Nephron progenitor cell (in vitro differentiated cells): Measurements from ENCODE around the gene CYB5R3.

Source experiments
- DNase-seq: peaks from one replicate; pipeline ENCODE4 v3.0.0; 2021
- H3K27ac Mint-ChIP-seq: 2 replicates; pipeline ENCODE4 v1.8.0; 2021; ENCODE audit warnings: mild to moderate bottlenecking, moderate library complexity, mixed read lengths
- H3K27me3 Mint-ChIP-seq: 2 replicates; pipeline ENCODE4 v1.8.0; 2021; ENCODE audit warnings: mild to moderate bottlenecking, low read depth, mixed read lengths; ENCODE audit not compliant: poor library complexity
- H3K36me3 Mint-ChIP-seq: 2 replicates; pipeline ENCODE4 v1.8.0; 2021; ENCODE audit warnings: low read depth, mixed read lengths
- H3K4me1 Mint-ChIP-seq: 2 replicates; pipeline ENCODE4 v1.8.0; 2021; ENCODE audit warnings: mixed read lengths
- H3K4me3 Mint-ChIP-seq: 2 replicates; pipeline ENCODE4 v1.8.0; 2021; ENCODE audit warnings: mild to moderate bottlenecking, moderate library complexity, mixed read lengths
- H3K9me3 Mint-ChIP-seq: 2 replicates; pipeline ENCODE4 v1.8.0; 2021; ENCODE audit warnings: mild to moderate bottlenecking, moderate library complexity, mixed read lengths
- TF ChIP-seq, protein P1 (sequence below): fragments of 200-600 bp; sonication (generic); IDR thresholded peaks from 2 replicates; pipeline ENCODE4 v1.5.0; 2021; ENCODE audit warnings: antibody characterized with exemption

CYB5R3 gene

DNA sequence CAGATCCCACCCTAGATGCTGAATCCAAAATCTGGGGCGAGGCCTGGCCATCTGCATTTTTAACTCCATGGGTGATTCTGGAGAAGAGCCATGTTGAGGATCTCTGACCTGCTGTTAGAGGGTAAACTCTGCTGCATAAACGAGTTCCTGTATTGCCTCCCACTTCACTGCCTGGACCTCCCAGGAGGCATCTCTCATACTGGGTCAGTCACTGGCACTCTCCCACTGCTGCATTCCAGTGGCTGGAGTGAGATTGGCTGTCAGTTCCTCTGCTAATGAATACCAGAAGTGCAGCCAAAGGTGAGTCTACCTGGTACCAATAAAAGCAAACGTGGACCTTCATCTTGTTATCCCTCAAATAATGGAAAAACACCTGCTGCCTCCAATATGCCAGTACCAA, 44.8 kb downstream of the CYB5R3 start:
- no peak for DNase-seq
- Mint-ChIP-seq H3K36me3 (peaks cover 85% of the 10 kb centered on the region), H3K4me1 (peaks cover 5% of the 10 kb centered on the region), H3K9me3 (peaks cover 28% of the 10 kb centered on the region), H3K27me3 (no peaks in the 10 kb centered on the region), H3K27ac (no peak overlapping the region), H3K4me3 (no peak overlapping the region)
- TF ChIP-seq, protein P1, sequence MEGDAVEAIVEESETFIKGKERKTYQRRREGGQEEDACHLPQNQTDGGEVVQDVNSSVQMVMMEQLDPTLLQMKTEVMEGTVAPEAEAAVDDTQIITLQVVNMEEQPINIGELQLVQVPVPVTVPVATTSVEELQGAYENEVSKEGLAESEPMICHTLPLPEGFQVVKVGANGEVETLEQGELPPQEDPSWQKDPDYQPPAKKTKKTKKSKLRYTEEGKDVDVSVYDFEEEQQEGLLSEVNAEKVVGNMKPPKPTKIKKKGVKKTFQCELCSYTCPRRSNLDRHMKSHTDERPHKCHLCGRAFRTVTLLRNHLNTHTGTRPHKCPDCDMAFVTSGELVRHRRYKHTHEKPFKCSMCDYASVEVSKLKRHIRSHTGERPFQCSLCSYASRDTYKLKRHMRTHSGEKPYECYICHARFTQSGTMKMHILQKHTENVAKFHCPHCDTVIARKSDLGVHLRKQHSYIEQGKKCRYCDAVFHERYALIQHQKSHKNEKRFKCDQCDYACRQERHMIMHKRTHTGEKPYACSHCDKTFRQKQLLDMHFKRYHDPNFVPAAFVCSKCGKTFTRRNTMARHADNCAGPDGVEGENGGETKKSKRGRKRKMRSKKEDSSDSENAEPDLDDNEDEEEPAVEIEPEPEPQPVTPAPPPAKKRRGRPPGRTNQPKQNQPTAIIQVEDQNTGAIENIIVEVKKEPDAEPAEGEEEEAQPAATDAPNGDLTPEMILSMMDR, result no peak

GRCh38 chr22:42603427-42603826, 45.8 kb downstream of the CYB5R3 start:
- H3K27ac Mint-ChIP-seq, result peak overlapping the region; percentile 37
- no peaks in the 10 kb centered on the region for H3K27me3 Mint-ChIP-seq
- peaks cover 85% of the 10 kb centered on the region for H3K36me3 Mint-ChIP-seq
- no peak for DNase-seq
- H3K9me3 Mint-ChIP-seq, result peaks cover 25% of the 10 kb centered on the region
- TF ChIP-seq, protein P1, result no peak
- H3K4me3 Mint-ChIP-seq, result no peak overlapping the region
- H3K4me1 Mint-ChIP-seq, result peaks cover 5% of the 10 kb centered on the region

DNA sequence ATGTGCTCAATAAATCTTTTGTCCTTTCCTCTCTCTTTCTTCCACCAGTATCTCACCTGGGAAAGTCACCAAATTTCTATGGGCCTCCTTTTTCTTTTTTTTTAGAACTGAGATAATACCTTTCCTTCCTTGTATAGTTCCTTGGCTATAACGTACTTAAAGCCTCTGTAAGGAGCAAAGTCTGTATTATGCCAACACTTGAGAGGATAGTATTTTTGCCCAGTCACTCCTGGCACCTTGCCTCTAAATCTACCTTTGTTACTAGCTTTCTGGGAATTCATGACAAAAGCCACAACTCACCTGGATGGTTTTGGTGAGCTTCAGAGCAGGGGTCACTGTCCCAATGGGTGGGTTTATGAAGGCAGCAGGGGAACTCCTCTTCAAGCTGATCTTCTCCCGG, 46.7 kb downstream of the CYB5R3 start:
- H3K4me1 Mint-ChIP-seq, result peaks cover 5% of the 10 kb centered on the region

DNA sequence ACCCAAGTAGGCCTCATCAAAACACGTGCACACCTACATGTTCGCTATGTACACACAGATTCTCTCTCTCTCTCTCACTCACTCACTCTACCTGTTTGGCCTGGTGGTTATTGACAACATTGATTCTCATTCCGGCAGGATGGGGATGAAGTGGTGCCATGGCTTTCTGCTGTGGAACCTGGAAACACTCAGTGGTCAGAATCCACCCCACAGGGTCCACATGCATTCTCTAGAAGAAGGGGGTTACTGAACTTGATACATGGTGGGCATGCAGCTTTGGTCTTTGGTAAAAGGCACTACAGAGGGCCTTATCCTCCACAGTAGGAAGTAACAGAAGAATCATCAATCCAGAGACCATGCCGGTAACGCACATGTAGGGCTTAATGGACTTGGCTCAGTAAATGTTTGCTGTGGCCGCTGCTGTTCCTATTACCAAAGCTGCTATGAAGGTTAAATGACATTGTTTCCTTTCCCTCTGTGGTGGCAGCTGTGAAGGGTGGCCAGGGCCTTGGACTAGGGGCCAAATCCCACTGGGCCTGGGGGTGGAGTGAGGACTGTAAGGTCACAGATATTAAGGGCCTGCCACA, 47.2 kb downstream of the CYB5R3 start:
- H3K27ac Mint-ChIP-seq, result no peak overlapping the region
- DNase-seq, result no peak
- H3K36me3 Mint-ChIP-seq, result peaks cover 78% of the 10 kb centered on the region
- peaks cover 13% of the 10 kb centered on the region for H3K9me3 Mint-ChIP-seq
- TF ChIP-seq, protein P1, result no peak
- H3K27me3 Mint-ChIP-seq, result no peaks in the 10 kb centered on the region
- no peak overlapping the region for H3K4me3 Mint-ChIP-seq
- peaks cover 5% of the 10 kb centered on the region for H3K4me1 Mint-ChIP-seq

More for the DNA sequence above, 46.7 kb downstream of the CYB5R3 start:
- H3K27ac Mint-ChIP-seq, result no peak overlapping the region
- no peaks in the 10 kb centered on the region for H3K27me3 Mint-ChIP-seq
- no peak for DNase-seq
- H3K36me3 Mint-ChIP-seq, result peaks cover 78% of the 10 kb centered on the region
- no peak overlapping the region for H3K4me3 Mint-ChIP-seq
- TF ChIP-seq, protein P1, result no peak
- peaks cover 18% of the 10 kb centered on the region for H3K9me3 Mint-ChIP-seq

GRCh38 chr22:42596863-42597530, 52.2 kb downstream of the CYB5R3 start:
- Mint-ChIP-seq H3K27ac (no peak overlapping the region), H3K27me3 (no peaks in the 10 kb centered on the region), H3K36me3 (peaks cover 70% of the 10 kb centered on the region), H3K4me3 (no peak overlapping the region), H3K9me3 (no peaks in the 10 kb centered on the region), H3K4me1 (no peaks in the 10 kb centered on the region)
- TF ChIP-seq, protein P1, result no peak
- no peak for DNase-seq

DNA sequence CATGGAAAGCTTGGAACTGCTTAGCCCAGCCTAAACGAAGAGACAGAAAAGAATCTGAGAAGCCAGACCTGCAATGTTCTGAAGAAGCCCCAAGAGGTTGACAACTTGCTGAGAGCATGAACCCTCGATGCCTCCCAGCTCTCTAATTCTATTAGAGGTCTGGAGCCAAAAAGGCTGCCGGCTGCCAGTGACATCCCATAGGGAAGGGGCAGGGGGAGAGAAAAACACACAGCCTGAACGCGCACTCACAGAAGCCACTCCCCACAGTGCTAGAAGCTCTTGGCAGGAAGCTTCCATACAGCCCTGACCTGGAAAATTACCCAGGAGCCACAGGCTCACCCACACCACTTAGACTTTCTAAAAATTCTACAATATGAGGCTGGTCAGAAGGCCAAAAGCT, 52.9 kb downstream of the CYB5R3 start:
- Mint-ChIP-seq H3K36me3 (peaks cover 72% of the 10 kb centered on the region), H3K4me3 (no peak overlapping the region), H3K4me1 (no peaks in the 10 kb centered on the region), H3K9me3 (no peaks in the 10 kb centered on the region), H3K27ac (no peak overlapping the region), H3K27me3 (no peaks in the 10 kb centered on the region)
- TF ChIP-seq, protein P1, result no peak
- DNase-seq, result no peak
